RCC 7860 (cell line): Measurements from ENCODE around the gene ZFHX3.
A peak's percentile ranks its signal among the peaks of the same experiment; 100 is the strongest.

Experiments used
- DNase-seq: peaks from one replicate; pipeline ENCODE4 v3.0.0-alpha.2; 2015; ENCODE audit warnings: low spot score
- FAIRE-seq: peaks from 2 replicates; lab custom pipeline; 2012; peaks lifted over from hg19 to GRCh38; lab: Jason Lieb, UNC

Gene ZFHX3

GRCh38 chr16:72917051-72917450 lies 130.9 kb downstream of the ZFHX3 start:
- FAIRE-seq (no peak), DNase-seq (no peak)

GRCh38 chr16:72915331-72915730 lies 132.6 kb downstream of the ZFHX3 start:
- DNase-seq (no peak), FAIRE-seq (no peak)

GRCh38 chr16:72913551-72913950 lies 134.4 kb downstream of the ZFHX3 start:
- FAIRE-seq (no peak), DNase-seq (no peak)

GRCh38 chr16:72911971-72912370 lies 136.0 kb downstream of the ZFHX3 start:
- no peak for FAIRE-seq

GRCh38 chr16:72910875-72911274 lies 137.1 kb downstream of the ZFHX3 start:
- DNase-seq (no peak), FAIRE-seq (no peak)

More at GRCh38 chr16:72911971-72912370, 136.0 kb downstream of the ZFHX3 start:
- no peak for DNase-seq

GRCh38 chr16:72910381-72910780 lies 137.5 kb downstream of the ZFHX3 start:
- FAIRE-seq (no peak), DNase-seq (no peak)

- no peak for DNase-seq
- no peak for FAIRE-seq
Measured at GRCh38 chr16:72909196-72909595, 138.7 kb downstream of the ZFHX3 start.

GRCh38 chr16:72908362-72909167 lies 139.4 kb downstream of the ZFHX3 start:
- FAIRE-seq (no peak), DNase-seq (no peak)

GRCh38 chr16:72905581-72905980 lies 142.3 kb downstream of the ZFHX3 start:
- DNase-seq (peak; percentile 71), FAIRE-seq (no peak)

GRCh38 chr16:72903176-72903575 lies 144.8 kb downstream of the ZFHX3 start:
- FAIRE-seq, result no peak
- no peak for DNase-seq

- no peak for DNase-seq
- FAIRE-seq, result no peak
Measured at GRCh38 chr16:72902206-72902605, 145.7 kb downstream of the ZFHX3 start.

- no peak for FAIRE-seq
- DNase-seq, result no peak
Measured at GRCh38 chr16:72901000-72901627, 146.8 kb downstream of the ZFHX3 start.

GRCh38 chr16:72898216-72898825 lies 149.6 kb downstream of the ZFHX3 start:
- FAIRE-seq, result no peak
- DNase-seq, result no peak

- FAIRE-seq (no peak), DNase-seq (no peak)
Measured at GRCh38 chr16:72897707-72898106, 150.2 kb downstream of the ZFHX3 start.

GRCh38 chr16:72896485-72897118 lies 151.3 kb downstream of the ZFHX3 start:
- FAIRE-seq (no peak), DNase-seq (no peak)

- FAIRE-seq, result no peak
- no peak for DNase-seq
Measured at GRCh38 chr16:72895951-72896350, 152.0 kb downstream of the ZFHX3 start.

GRCh38 chr16:72894293-72895151 lies 153.4 kb downstream of the ZFHX3 start:
- no peak for FAIRE-seq

GRCh38 chr16:72891291-72892227 lies 156.4 kb downstream of the ZFHX3 start:
- no peak for FAIRE-seq
- no peak for DNase-seq

More at GRCh38 chr16:72894293-72895151, 153.4 kb downstream of the ZFHX3 start:
- no peak for DNase-seq

GRCh38 chr16:72890587-72890986 lies 157.3 kb downstream of the ZFHX3 start:
- FAIRE-seq, result no peak
- DNase-seq, result no peak
